K562 (cell line): ENCODE data around the gene SLC22A23. TPM values are rescaled to one million over a fixed set of nuclear protein-coding genes. Genes with fewer than 3 reads are reported as not detected.

ENCODE experiments used
- ATAC-seq: fragments of 200-7000 bp; cut with Tn5 transposase; 3 replicates; pipeline ENCODE4 v1.9.1; 2020; ENCODE audit warnings: moderate library complexity
- BruUV-seq: library from RNA; stranded (reverse); fragments of 400-500 nt; replicated peaks from 2 replicates; lab custom pipeline; 2021; lab: Mats Ljungman, UMichigan
- CTCF ChIA-PET: fragments of 300-600 bp; formaldehyde crosslinking; extraction: SDS; loops from one replicate; lab custom pipeline; 2021; ENCODE audit warnings: low intra/inter-chr PET ratio; lab: Yijun Ruan, JAX
- POLR2A ChIA-PET: fragments of 300-600, 350-650 bp; sonication (Branson Sonifier 250); formaldehyde crosslinking; extraction: SDS; loops from one replicate; lab custom pipeline; 2021; ENCODE audit warnings: antibody characterized with exemption, inconsistent platforms; lab: Yijun Ruan, JAX
- DNase-seq, 4 experiments: peaks; one replicate each; pipeline versions ENCODE4 v3.0.0 to v3.0.0-alpha.2; 2011 to 2018; ENCODE audit warnings: low spot score in 3 of 4, mixed read lengths in 3 of 4; ENCODE audit errors: extremely low read depth in 1 of 4
- FAIRE-seq: peaks from 2 replicates; lab custom pipeline; 2011; peaks lifted over from hg19 to GRCh38; lab: Jason Lieb, UNC
- H2AFZ ChIP-seq: 2 replicates; pipeline ENCODE4 v1.6.0; 2011; ENCODE audit warnings: low read depth, low read length, control low read depth, inconsistent platforms
- H3K27ac ChIP-seq: fragments of 200-600 bp; 3 replicates; pipeline ENCODE4 v1.8.0; 2011; ENCODE audit warnings: low read depth, mild to moderate bottlenecking, control low read depth, inconsistent platforms, low read length, moderate library complexity, mixed read lengths; ENCODE audit errors: extremely low read depth
- H3K27me3 ChIP-seq, 2 experiments: fragments of 300-600 bp in 1 of 2; 2 replicates in 1 of 2; 3 replicates in 1 of 2; pipeline versions ENCODE4 v1.6.0 to v1.8.0; 2011; ENCODE audit warnings: inconsistent platforms in 2 of 2, low read length in 2 of 2, mild to moderate bottlenecking in 1 of 2, mixed read lengths in 1 of 2, moderate library complexity in 1 of 2; ENCODE audit not compliant: control insufficient read depth in 2 of 2, insufficient read depth in 2 of 2
- H3K36me3 ChIP-seq: fragments of 300-600 bp; 3 replicates; pipeline ENCODE4 v1.8.0; 2011; ENCODE audit warnings: mild to moderate bottlenecking, low read length, inconsistent platforms; ENCODE audit not compliant: control insufficient read depth, insufficient read depth
- H3K4me1 ChIP-seq, 2 experiments: fragments of 200-600 bp in 1 of 2; replicated peaks in 1 of 2; 2 replicates in 1 of 2; 3 replicates in 1 of 2; pipeline versions ENCODE4 v1.5.1 to v1.8.0; 2011; ENCODE audit warnings: inconsistent platforms in 2 of 2, low read length in 2 of 2, mild to moderate bottlenecking in 1 of 2, mixed read lengths in 1 of 2, moderate library complexity in 1 of 2; ENCODE audit not compliant: control insufficient read depth in 2 of 2, insufficient read depth in 2 of 2
- H3K4me2 ChIP-seq: 2 replicates; pipeline ENCODE4 v1.6.1; 2011; ENCODE audit warnings: low read length, control low read depth, inconsistent platforms, mixed read lengths; ENCODE audit not compliant: insufficient read depth
- H3K4me3 ChIP-seq: fragments of 200-600 bp; sonication (generic), shearing (Covaris generic); 2 replicates; pipeline ENCODE4 v1.5.1; 2016; ENCODE audit warnings: control low read depth, inconsistent platforms
- H3K79me2 ChIP-seq: fragments of 200-600 bp; 3 replicates; pipeline ENCODE4 v1.8.0; 2011; ENCODE audit warnings: low read length, inconsistent platforms; ENCODE audit not compliant: control insufficient read depth, insufficient read depth
- H3K9ac ChIP-seq, 2 experiments: 2 replicates each; pipeline versions ENCODE4 v1.6.0 to v1.6.1; 2011; ENCODE audit warnings: low read depth in 2 of 2, low read length in 2 of 2, control low read depth in 1 of 2, inconsistent platforms in 1 of 2, mild to moderate bottlenecking in 1 of 2, mixed read lengths in 1 of 2; ENCODE audit not compliant: insufficient read depth in 1 of 2
- H3K9me1 ChIP-seq: one replicate; pipeline ENCODE4 v1.6.0; 2011; ENCODE audit warnings: inconsistent platforms, mild to moderate bottlenecking, low read length, moderate library complexity; ENCODE audit not compliant: control insufficient read depth, insufficient read depth
- H3K9me3 ChIP-seq: replicated peaks from 2 replicates; pipeline ENCODE4 v1.5.1; 2011; ENCODE audit warnings: low read depth, low read length, inconsistent platforms; ENCODE audit not compliant: control insufficient read depth, insufficient read depth
- H4K20me1 ChIP-seq: replicated peaks from 2 replicates; pipeline ENCODE4 v1.6.1; 2011; ENCODE audit warnings: low read length, inconsistent platforms, mixed read lengths; ENCODE audit not compliant: control insufficient read depth, insufficient read depth
- ATF7 ChIP-seq: fragments of 450-650 bp; IDR thresholded peaks from 2 replicates; pipeline ENCODE4 v1.7.1; 2014; ENCODE audit warnings: mild to moderate bottlenecking, moderate library complexity
- BCLAF1 ChIP-seq, 2 experiments: fragments of 450-650 bp in 1 of 2; IDR thresholded peaks; 2 replicates each; pipeline ENCODE4 v1.6.1; 2011 to 2017; ENCODE audit warnings: low read depth in 2 of 2, antibody characterized with exemption in 1 of 2, borderline replicate concordance in 1 of 2, low read length in 1 of 2, mild to moderate bottlenecking in 1 of 2, mixed read lengths in 1 of 2; ENCODE audit not compliant: control insufficient read depth in 1 of 2
- BCOR ChIP-seq: fragments of 450-650 bp; IDR thresholded peaks from 2 replicates; pipeline ENCODE4 v1.6.1; 2016
- CLOCK ChIP-seq: fragments of 250-450 bp; sonication (Bioruptor Pico); IDR thresholded peaks from 2 replicates; pipeline ENCODE4 v1.4.0; 2020; ENCODE audit warnings: mild to moderate bottlenecking, moderate library complexity, borderline replicate concordance
- GABPA ChIP-seq: fragments of 200-800 bp; sonication (Bioruptor generic); conservative IDR thresholded peaks from 2 replicates; pipeline ENCODE4 v1.6.1; 2016; ENCODE audit warnings: low read depth, missing genetic modification characterization, missing compliant biosample characterization
- GATA2 ChIP-seq: sonication (generic); formaldehyde crosslinking; IDR thresholded peaks from 2 replicates; pipeline ENCODE4 v1.4.0; 2020; ENCODE audit warnings: mild to moderate bottlenecking, missing genetic modification reagents
- HDAC2 ChIP-seq: fragments of 450-650 bp; IDR thresholded peaks from 2 replicates; pipeline ENCODE4 v1.6.1; 2016; ENCODE audit warnings: mild to moderate bottlenecking
- KDM1A ChIP-seq, 2 experiments: fragments of 450-650 bp; IDR thresholded peaks; 2 replicates each; pipeline ENCODE4 v1.6.1; 2016; ENCODE audit warnings: mild to moderate bottlenecking in 2 of 2
- NCOA4 ChIP-seq: fragments of 450-650 bp; IDR thresholded peaks from 2 replicates; pipeline ENCODE4 v1.6.1; 2018; ENCODE audit warnings: mild to moderate bottlenecking; ENCODE audit not compliant: partially characterized antibody
- POLR3G ChIP-seq: IDR thresholded peaks from 2 replicates; pipeline ENCODE4 v1.6.1; 2011; ENCODE audit not compliant: insufficient read length, insufficient replicate concordance; ENCODE audit errors: extremely low read depth
- RBM25 ChIP-seq: fragments of 200-400 bp; formaldehyde crosslinking; IDR thresholded peaks from 2 replicates; pipeline ENCODE4 v1.6.1; 2018; ENCODE audit warnings: low read length, low read depth, moderate library complexity; ENCODE audit not compliant: severe bottlenecking
- SMARCA5 ChIP-seq: fragments of 450-650 bp; IDR thresholded peaks from 2 replicates; pipeline ENCODE4 v1.6.1; 2016
- ZSCAN29 ChIP-seq: fragments of 450-650 bp; IDR thresholded peaks from 2 replicates; pipeline ENCODE4 v1.6.1; 2017
- WGBS: fragments of 100-300 bp; shearing (Covaris generic); methylation state at CpG from one replicate; pipeline ENCODE4 v1.1.6; 2016; ENCODE audit warnings: low coverage, mixed read lengths; ENCODE audit not compliant: insufficient coverage; ENCODE audit errors: missing lambda C conversion rate; 5-methylcytosine and 5-hydroxymethylcytosine counted together
- in situ Hi-C: fragments of 300-500 bp; cut with MboI; formaldehyde crosslinking; loops from 4 replicates; pipeline ENCODE4 v1.15.0; 2018; ENCODE audit warnings: inconsistent platforms, mixed read lengths
- intact Hi-C: fragments of 100-400 bp; cut with micrococcal nuclease; formaldehyde crosslinking; loops from 2 replicates; pipeline ENCODE4 v1.14.2; 2022
- polyA plus RNA-seq, 8 experiments: library from polyadenylated mRNA; depleted of rRNA in 4 of 8; stranded (reverse) in 5 of 8; unstranded in 3 of 8; fragments of >200 nt; fragmentation: Nextera tagmentation in 2 of 8; fragmentation: Illumina TruSeq in 1 of 8; extraction: Ambion mirVana in 2 of 8; extraction: Trizol in 1 of 8; gene quantifications; 2 replicates each; pipeline versions ENCODE4 v1.2.1 to v1.2.3, GENCODE V29; 2011 to 2014; ENCODE audit warnings: inconsistent platforms in 1 of 8, missing spikeins in 1 of 8
- total RNA-seq, 7 experiments: library from RNA; depleted of rRNA in 6 of 7; stranded (reverse); fragments of >200 nt in 6 of 7; fragmentation: Illumina TruSeq in 2 of 7; extraction: Trizol in 2 of 7; gene quantifications; 2 replicates each; pipeline versions ENCODE4 v1.2.1 to v1.2.3, GENCODE V29; 2011 to 2021; ENCODE audit warnings: low replicate concordance in 1 of 7

Gene SLC22A23
- total and polyA plus RNA-seq, 9 of the 15 experiments (the other 6 are each of a cell fraction or from before 2014, with no cell fraction given): 0.30 to 8.7 (median 2.5) TPM

GRCh38 chr6:3447005-3447404 is 9.8 kb downstream of the SLC22A23 start:
- Histone ChIP-seq H3K79me2 (peaks cover 7% of the 10 kb centered on the region; the same call in 1 of the 3 replicates), H4K20me1 (0 out of 2 replicates have a peak, but pooled peaks cover 3% of the 10 kb centered on the region), H3K9me1 (no peaks in the 10 kb centered on the region), H3K36me3 (no peaks in the 10 kb centered on the region), H3K27ac (no peak overlapping the region), H3K4me2 (0 out of 2 replicates have a peak overlapping the region, but pooled peaks have one; percentile 4), H3K9me3 (no peaks in the 10 kb centered on the region), H3K4me1 (peaks cover 25 to 26% of the 10 kb centered on the region in 2 experiments), H3K9ac (no peak overlapping the region; a peak in 1 of 4 replicates), H2AFZ (no peak overlapping the region), H3K27me3 (no peaks in the 10 kb centered on the region), H3K4me3 (no peak overlapping the region)
- ATAC-seq: no peak
- in situ Hi-C loops (no loop called here), intact Hi-C loops (no loop called here)
- ChIA-PET POLR2A (interaction anchor here (0.6 to 1.5 kb wide), 3 partner anchors 7 to 25 kb away, joined by 3 to 10 read pairs (median 3); no protein-coding TSS in a partner anchor), CTCF (no interaction called here)
- WGBS: 72% methylated on average over 6 of the region's 6 CpGs
- BruUV-seq: no TSS peak
- no peak for DNase-seq
- no peak for FAIRE-seq
- no peak for TF ChIP-seq POLR3G
- TF ChIP-seq BCLAF1 (IDR thresholded peaks at IDR 0.05; ENCODE audit: borderline replicate concordance in 1 of 2, control insufficient read depth in 1 of 2, low read depth in 2 of 2, low read length in 1 of 2): no peak
- TF ChIP-seq HDAC2: peak; percentile 31; the same call in 1 of the 2 replicates
- no peak for TF ChIP-seq NCOA4
- no peak for TF ChIP-seq ATF7
- no peak for TF ChIP-seq ZSCAN29
- TF ChIP-seq BCOR: peak; percentile 91
- TF ChIP-seq SMARCA5: peak; percentile 66; the same call in 1 of the 2 replicates
- no peak for TF ChIP-seq CLOCK (CRISPR knock-in tag)
- TF ChIP-seq KDM1A (IDR thresholded peaks at IDR 0.05): peak; percentile 63 to 81
- TF ChIP-seq GABPA (tag): no peak
- TF ChIP-seq RBM25: peak; percentile 76
- no peak for TF ChIP-seq GATA2 (CRISPR knock-in tag)
- TF ChIP-seq, all 486 proteins: peak for 5
